ENCODE data around the gene ARVCF. TPM values are rescaled to one million over a fixed set of nuclear protein-coding genes. Genes with fewer than 3 reads are reported as not detected.

Gene ARVCF
- total and polyA plus RNA-seq, 2 of the 8 experiments (the other 6 are each of a cell fraction or from before 2014, with no cell fraction given): 31.0 to 43.2 TPM

DNA sequence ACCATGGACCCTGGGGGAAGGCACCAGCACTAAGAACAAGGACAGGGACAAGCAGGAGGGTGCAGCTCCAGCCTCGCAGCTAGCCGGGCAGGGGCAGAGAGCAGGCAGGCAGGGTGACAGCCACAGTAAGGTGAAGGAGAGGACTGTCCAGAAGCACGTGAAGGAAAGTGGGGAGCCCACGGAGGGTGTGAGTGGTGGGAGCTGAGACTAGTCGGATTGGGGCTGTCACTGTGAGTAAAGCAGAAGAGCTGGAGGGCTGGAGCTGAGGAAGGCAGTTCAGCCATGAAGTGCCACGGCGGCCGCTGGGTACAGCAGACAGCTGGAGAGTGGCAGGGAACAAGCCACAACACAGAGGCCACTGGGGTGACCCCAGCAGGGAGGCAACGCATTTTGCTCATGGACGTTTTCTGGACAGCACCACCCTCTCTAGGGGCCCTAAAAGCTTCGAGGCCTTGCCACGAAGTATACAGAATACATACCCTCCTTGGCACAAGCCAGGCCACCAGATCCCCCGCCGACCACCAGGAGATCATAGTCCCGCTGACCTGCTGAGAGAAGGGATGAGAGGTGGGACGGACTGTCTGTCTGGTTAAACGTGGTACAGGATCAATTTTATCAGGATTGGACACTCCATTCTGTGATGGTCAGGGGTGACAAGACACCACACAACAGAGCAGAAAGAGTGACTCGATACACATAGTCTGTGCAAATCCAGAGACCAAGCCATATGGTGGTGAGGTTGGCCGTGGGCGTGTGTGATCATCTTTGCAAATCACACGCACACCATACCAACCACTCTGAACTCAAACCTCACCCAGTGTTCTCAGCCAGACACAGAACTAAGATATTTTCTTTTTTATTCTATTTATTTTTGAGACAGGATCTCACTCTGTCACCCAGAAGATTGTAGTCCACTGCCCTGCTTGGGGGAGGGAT lies 85.8 kb downstream of the ARVCF start:
- H2BK12ac ChIP-seq (ENCODE audit: low read depth, low read length): no peak overlapping the region
- POLR2A ChIA-PET (ENCODE audit: partially characterized antibody): no interaction called here
- no peak for FAIRE-seq

More for the DNA sequence above, 85.8 kb downstream of the ARVCF start:
- Histone ChIP-seq H3K14ac (ENCODE audit: insufficient read length) (no peak overlapping the region), H3K4ac (replicated peaks; ENCODE audit: insufficient read length, low read depth, low read length) (no peak overlapping the region), H3K79me1 (ENCODE audit: low read depth, low read length) (no peaks in the 10 kb centered on the region), H4K20me1 (replicated peaks in 1 of 2; ENCODE audit: control insufficient read depth in 1 of 2, insufficient read depth in 2 of 2, low read length in 2 of 2) (peaks cover 0 to 1% of the 10 kb centered on the region in 2 experiments), H3K4me3 (ENCODE audit: extremely low read depth in 1 of 4, insufficient read depth in 2 of 4, low read depth in 3 of 4, low read length in 4 of 4) (no peak overlapping the region), H3K9me3 (ENCODE audit: insufficient read depth in 2 of 2, low read depth in 1 of 2, low read length in 1 of 2) (no peaks in the 10 kb centered on the region), H2AFZ (ENCODE audit: low read length) (no peak overlapping the region), H3K27me3 (replicated peaks in 1 of 4; ENCODE audit: control insufficient read depth in 3 of 4, extremely low read depth in 1 of 4, insufficient read depth in 3 of 4, low read length in 3 of 4) (no peaks in the 10 kb centered on the region), H3K4me1 (replicated peaks in 1 of 4; ENCODE audit: control insufficient read depth in 3 of 4, insufficient read depth in 4 of 4, low read length in 3 of 4) (no peaks in the 10 kb centered on the region), H3K79me2 (ENCODE audit: control insufficient read depth in 1 of 2, insufficient read depth in 2 of 2, low read length in 2 of 2) (no peaks in the 10 kb centered on the region), H3K18ac (ENCODE audit: extremely low read depth, low read length) (no peak overlapping the region), H2BK5ac (ENCODE audit: low read depth, low read length) (no peak overlapping the region), H3K23ac (ENCODE audit: insufficient read length) (no peak overlapping the region), H3K9ac (replicated peaks in 1 of 4; ENCODE audit: extremely low read depth in 1 of 4, low read depth in 3 of 4, low read length in 3 of 4) (no peak overlapping the region), H3K36me3 (ENCODE audit: control insufficient read depth in 2 of 4, insufficient read depth in 4 of 4, low read length in 3 of 4) (no peaks in the 10 kb centered on the region), H4K8ac (ENCODE audit: extremely low read depth, insufficient read depth, low read length) (no peak overlapping the region), H2BK15ac (ENCODE audit: low read length) (no peak overlapping the region), H2BK120ac (replicated peaks; ENCODE audit: low read depth, low read length) (no peak overlapping the region), H3K27ac (ENCODE audit: low read depth, low read length) (no peak overlapping the region), H3K23me2 (ENCODE audit: low read depth, low read length) (no peaks in the 10 kb centered on the region), H4K91ac (replicated peaks; ENCODE audit: insufficient read length, low read length) (no peak overlapping the region), H2BK20ac (ENCODE audit: low read length) (no peak overlapping the region), H4K5ac (ENCODE audit: insufficient read length, low read depth, low read length) (no peak overlapping the region), H3K4me2 (ENCODE audit: insufficient read depth in 1 of 2, low read depth in 2 of 2, low read length in 2 of 2) (no peak overlapping the region), H3K56ac (replicated peaks; ENCODE audit: insufficient read length, low read depth, low read length) (no peak overlapping the region), H2AK5ac (ENCODE audit: low read depth, low read length) (no peak overlapping the region)
- TF ChIP-seq, protein P1, sequence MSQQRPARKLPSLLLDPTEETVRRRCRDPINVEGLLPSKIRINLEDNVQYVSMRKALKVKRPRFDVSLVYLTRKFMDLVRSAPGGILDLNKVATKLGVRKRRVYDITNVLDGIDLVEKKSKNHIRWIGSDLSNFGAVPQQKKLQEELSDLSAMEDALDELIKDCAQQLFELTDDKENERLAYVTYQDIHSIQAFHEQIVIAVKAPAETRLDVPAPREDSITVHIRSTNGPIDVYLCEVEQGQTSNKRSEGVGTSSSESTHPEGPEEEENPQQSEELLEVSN (IDR thresholded peaks at IDR 0.05): no peak
- TF ChIP-seq YY1 (IDR thresholded peaks at IDR 0.05; ENCODE audit: low read depth, low read length): no peak
- 87% methylated on average over 21 of the region's 21 CpGs; no CpG with 5 or more reads in 1 of the 2 experiments for WGBS, 2 experiments (ENCODE audit: extremely low coverage in 1 of 2, insufficient coverage in 1 of 2, insufficient read length in 1 of 2, insufficient replicate concordance in 2 of 2, low coverage in 1 of 2, low lambda C conversion rate in 2 of 2, missing lambda C conversion rate in 1 of 2)
- DNase-seq (ENCODE audit: low read depth in 1 of 2, low spot score in 2 of 2): no peak
- CTCF ChIA-PET (ENCODE audit: partially characterized antibody): interaction anchor here (0.8 to 1.5 kb wide), 3 partner anchors 12 to 200 kb away, joined by 3 to 4 read pairs (median 3); no protein-coding TSS in a partner anchor
